CD4-positive, alpha-beta T cell (primary cell): ENCODE measurements around the gene FMN1. TPM values are rescaled to one million over a fixed set of nuclear protein-coding genes. Genes with fewer than 3 reads are reported as not detected.

ENCODE experiments used
- ATAC-seq: fragments of 200-7000 bp; cut with Tn5 transposase; one replicate; pipeline ENCODE4 v1.10.0; 2022; ENCODE audit warnings: mild to moderate bottlenecking; ENCODE audit not compliant: poor library complexity
- CTCF ChIA-PET: fragments of 350-600 bp; sonication (Branson Sonifier 250); formaldehyde crosslinking; loops from one replicate; lab custom pipeline; 2021; ENCODE audit warnings: antibody characterized with exemption, inconsistent platforms; lab: Charles Lee
- POLR2A ChIA-PET: fragments of 350-600 bp; sonication (Branson Sonifier 250); formaldehyde crosslinking; loops from one replicate; lab custom pipeline; 2021; ENCODE audit warnings: antibody characterized with exemption, inconsistent platforms; lab: Charles Lee
- DNase-seq, 14 experiments: peaks; one replicate each; pipeline ENCODE4 v3.0.0-alpha.2; 2013 to 2020; ENCODE audit warnings: mixed read lengths in 2 of 14
- H3K27ac ChIP-seq, 2 donors: one replicate each; pipeline versions ENCODE4 v1.5.1 to v1.7.0; 2013; ENCODE audit warnings: low read length in 2 of 2, low read depth in 1 of 2, mild to moderate bottlenecking in 1 of 2
- H3K27me3 ChIP-seq, 2 experiments: 1 replicate in 1 of 2; 2 replicates in 1 of 2; pipeline versions ENCODE4 v1.6.1 to v1.7.0; 2013; ENCODE audit warnings: low read length in 2 of 2, control low read depth in 1 of 2, mild to moderate bottlenecking in 1 of 2, moderate library complexity in 1 of 2; ENCODE audit not compliant: insufficient read depth in 2 of 2, control insufficient read depth in 1 of 2
- H3K36me3 ChIP-seq: one replicate; pipeline ENCODE4 v1.6.1; 2013; ENCODE audit warnings: low read length, control low read depth; ENCODE audit not compliant: insufficient read depth
- H3K4me1 ChIP-seq: one replicate; pipeline ENCODE4 v1.6.1; 2013; ENCODE audit warnings: low read length, control low read depth; ENCODE audit not compliant: insufficient read depth
- H3K4me3 ChIP-seq: one replicate; pipeline ENCODE4 v1.5.1; 2013; ENCODE audit warnings: mild to moderate bottlenecking, low read length, moderate library complexity
- H3K9me3 ChIP-seq, 2 experiments: 1 replicate in 1 of 2; 2 replicates in 1 of 2; pipeline versions ENCODE4 v1.6.1 to v1.7.0; 2013; ENCODE audit warnings: low read length in 2 of 2, mild to moderate bottlenecking in 2 of 2, control low read depth in 1 of 2, moderate library complexity in 1 of 2; ENCODE audit not compliant: control insufficient read depth in 1 of 2, insufficient read depth in 1 of 2
- H3K27ac Mint-ChIP-seq: one replicate; pipeline ENCODE4 v1.8.0; 2020; ENCODE audit warnings: mixed read lengths
- H3K27me3 Mint-ChIP-seq: one replicate; pipeline ENCODE4 v1.8.0; 2021; ENCODE audit warnings: mixed read lengths
- H3K36me3 Mint-ChIP-seq: one replicate; pipeline ENCODE4 v1.8.0; 2021; ENCODE audit warnings: low read depth, mixed read lengths
- H3K4me1 Mint-ChIP-seq: one replicate; pipeline ENCODE4 v1.8.0; 2021; ENCODE audit warnings: low read depth, mixed read lengths
- H3K4me3 Mint-ChIP-seq: one replicate; pipeline ENCODE4 v1.8.0; 2020; ENCODE audit warnings: mild to moderate bottlenecking, mixed read lengths
- H3K9me3 Mint-ChIP-seq: one replicate; pipeline ENCODE4 v1.8.0; 2020; ENCODE audit warnings: mixed read lengths
- CTCF ChIP-seq: fragments of 200-600 bp; IDR thresholded peaks from one replicate; pipeline ENCODE4 v1.8.0; 2022; ENCODE audit warnings: antibody characterized with exemption, mild to moderate bottlenecking
- intact Hi-C, 2 experiments: fragments of 100-400 bp; cut with DNase I in 1 of 2; cut with micrococcal nuclease in 1 of 2; formaldehyde crosslinking; loops; one replicate each; pipeline versions ENCODE4 v1.15.1 to v1.9.0; 2023 to 2025; cut with DNase I, micrococcal nuclease
- total RNA-seq, 174 experiments: library from RNA in 2 of 174; stranded (reverse) in 2 of 174; gene quantifications; one replicate each; pipeline ENCODE4 v1.2.3 and lab custom pipeline; 2021 to 2026

Gene FMN1
- total RNA-seq, 2 experiments from 2014 or later, result 0.39 to 0.55 TPM

GRCh38 chr15:33142708-33143107, 51.8 kb downstream of the FMN1 start:
- ChIA-PET CTCF (no interaction called here), POLR2A (interaction anchor here (0.7 kb wide), 1 partner anchor 1879 kb away, joined by 3 read pairs; no protein-coding TSS in a partner anchor)
- no peak for ATAC-seq
- no peak overlapping the region for H3K4me3 ChIP-seq
- no peaks in the 10 kb centered on the region for H3K36me3 ChIP-seq
- no peak overlapping the region for H3K27ac Mint-ChIP-seq
- no peak overlapping the region for H3K4me3 Mint-ChIP-seq
- no peak overlapping the region for H3K27ac ChIP-seq
- no peaks in the 10 kb centered on the region for H3K36me3 Mint-ChIP-seq
- no peak for DNase-seq
- peaks cover 5% of the 10 kb centered on the region for H3K4me1 Mint-ChIP-seq
- TF ChIP-seq CTCF, result no peak
- H3K9me3 Mint-ChIP-seq, result no peaks in the 10 kb centered on the region
- no peaks in the 10 kb centered on the region for H3K27me3 ChIP-seq
- intact Hi-C loops, result no loop called here
- H3K4me1 ChIP-seq, result no peaks in the 10 kb centered on the region
- no peaks in the 10 kb centered on the region for H3K9me3 ChIP-seq
- H3K27me3 Mint-ChIP-seq, result no peaks in the 10 kb centered on the region

GRCh38 chr15:33138000-33138399, 56.5 kb downstream of the FMN1 start:
- no peak overlapping the region for H3K4me3 Mint-ChIP-seq
- DNase-seq (no peak), ATAC-seq (no peak)
- Histone ChIP-seq H3K4me1 (no peaks in the 10 kb centered on the region), H3K27me3 (no peaks in the 10 kb centered on the region), H3K36me3 (no peaks in the 10 kb centered on the region), H3K4me3 (no peak overlapping the region), H3K27ac (no peak overlapping the region), H3K9me3 (no peaks in the 10 kb centered on the region)
- no peaks in the 10 kb centered on the region for H3K9me3 Mint-ChIP-seq
- no peak overlapping the region for H3K27ac Mint-ChIP-seq
- TF ChIP-seq CTCF, result no peak
- ChIA-PET POLR2A (no interaction called here), CTCF (no interaction called here)
- no peaks in the 10 kb centered on the region for H3K36me3 Mint-ChIP-seq
- H3K4me1 Mint-ChIP-seq, result no peaks in the 10 kb centered on the region
- no peaks in the 10 kb centered on the region for H3K27me3 Mint-ChIP-seq
- intact Hi-C loops, result no loop called here

GRCh38 chr15:33137101-33137500, 57.4 kb downstream of the FMN1 start:
- H3K4me1 ChIP-seq, result no peaks in the 10 kb centered on the region
- ChIA-PET CTCF (no interaction called here), POLR2A (no interaction called here)
- no peak overlapping the region for H3K4me3 ChIP-seq
- Mint-ChIP-seq H3K27me3 (no peaks in the 10 kb centered on the region), H3K4me1 (no peaks in the 10 kb centered on the region), H3K9me3 (no peaks in the 10 kb centered on the region), H3K4me3 (no peak overlapping the region), H3K36me3 (no peaks in the 10 kb centered on the region), H3K27ac (no peak overlapping the region)
- no peaks in the 10 kb centered on the region for H3K9me3 ChIP-seq
- H3K27me3 ChIP-seq, result no peaks in the 10 kb centered on the region
- TF ChIP-seq CTCF, result no peak
- no peak overlapping the region for H3K27ac ChIP-seq
- intact Hi-C loops, result no loop called here
- no peaks in the 10 kb centered on the region for H3K36me3 ChIP-seq
- DNase-seq, result no peak
- no peak for ATAC-seq
